K562 (cell line): ENCODE results near the gene AMN1.
"Not testable (repeated sequence)": the region's sequence is repeated elsewhere in the genome, so short reads cannot be mapped to it uniquely, and the experiment has no call there.

ENCODE experiments used
- CBX1 ChIP-seq: sonication (generic); IDR thresholded peaks from 2 replicates; pipeline ENCODE4 v1.6.1; 2016; ENCODE audit warnings: antibody characterized with exemption, low read depth, mild to moderate bottlenecking
- CEBPZ ChIP-seq: fragments of 150-350 bp; IDR thresholded peaks from 2 replicates; pipeline ENCODE4 v1.6.1; 2014; ENCODE audit warnings: low read depth, mild to moderate bottlenecking, low read length, borderline replicate concordance
- CTCF ChIP-seq, 3 experiments: IDR thresholded peaks in 2 of 3; conservative IDR thresholded peaks in 1 of 3; 2 replicates each; pipeline ENCODE4 v1.5.1; 2011 to 2012; ENCODE audit warnings: low read length in 3 of 3, mild to moderate bottlenecking in 3 of 3, control low read depth in 2 of 3, improper control_type of control experiment in 1 of 3, inconsistent platforms in 1 of 3, low read depth in 1 of 3, mixed read lengths in 1 of 3, moderate library complexity in 1 of 3; ENCODE audit not compliant: insufficient read depth in 2 of 3
- ELK1 ChIP-seq: sonication (generic); formaldehyde crosslinking; IDR thresholded peaks from 2 replicates; pipeline ENCODE4 v1.8.1; 2022; ENCODE audit warnings: missing genetic modification reagents
- GABPA ChIP-seq: fragments of 200-800 bp; sonication (Bioruptor generic); conservative IDR thresholded peaks from 2 replicates; pipeline ENCODE4 v1.6.1; 2016; ENCODE audit warnings: low read depth, missing genetic modification characterization, missing compliant biosample characterization
- HIVEP1 ChIP-seq: fragments of 250-450 bp; sonication (Bioruptor Pico); IDR thresholded peaks from 2 replicates; pipeline ENCODE4 v1.4.0; 2020; ENCODE audit warnings: mild to moderate bottlenecking
- NBN ChIP-seq: fragments of 450-650 bp; IDR thresholded peaks from 2 replicates; pipeline ENCODE4 v1.6.1; 2016; ENCODE audit warnings: low read depth, mild to moderate bottlenecking
- PML ChIP-seq: IDR thresholded peaks from 2 replicates; pipeline ENCODE4 v1.6.1; 2012; ENCODE audit warnings: low read length, inconsistent platforms
- RBM17 ChIP-seq: fragments of 200-400 bp; formaldehyde crosslinking; IDR thresholded peaks from 2 replicates; pipeline ENCODE4 v1.6.1; 2017; ENCODE audit warnings: low read depth, mild to moderate bottlenecking, low read length, borderline replicate concordance
- TCF7L2 ChIP-seq: fragments of 150-350 bp; IDR thresholded peaks from 2 replicates; pipeline ENCODE4 v1.6.1; 2016; ENCODE audit warnings: low read depth, mild to moderate bottlenecking, low read length, moderate library complexity
- TFE3 ChIP-seq: fragments of 450-650 bp; formaldehyde crosslinking; IDR thresholded peaks from 2 replicates; pipeline ENCODE4 v1.4.0; 2020; ENCODE audit warnings: mild to moderate bottlenecking, mixed read lengths
- ZNF444 ChIP-seq: fragments of 250-450 bp; sonication (Bioruptor Pico); IDR thresholded peaks from 2 replicates; pipeline ENCODE4 v1.4.0; 2020; ENCODE audit warnings: mild to moderate bottlenecking, moderate library complexity
- ZNF561 ChIP-seq: fragments of 450-650 bp; formaldehyde crosslinking; conservative IDR thresholded peaks from 2 replicates; pipeline ENCODE4 v1.4.0; 2020; ENCODE audit warnings: mild to moderate bottlenecking, moderate library complexity

GRCh38 chr12:31718542-31719198 is 10.2 kb downstream of the AMN1 start:
- not testable (repeated sequence) for TF ChIP-seq ZNF444 (CRISPR knock-in tag); RBM17; CTCF (IDR thresholded peaks at IDR 0.05 in 2 of 3, conservative IDR thresholded peaks at IDR 0.05 in 1 of 3; ENCODE audit: insufficient read depth in 2 of 3, low read depth in 1 of 3, low read length in 3 of 3); TCF7L2; TFE3 (CRISPR knock-in tag); HIVEP1; GABPA (tag); ELK1 (CRISPR knock-in tag); CEBPZ; CBX1; PML; NBN; ZNF561 (CRISPR knock-in tag)
